ENCODE data around the gene TBCE. TPM values are rescaled to one million over a fixed set of nuclear protein-coding genes. Genes with fewer than 3 reads are reported as not detected.

The TBCE gene
- total and polyA plus RNA-seq, 9 of the 15 experiments (the other 6 are each of a cell fraction or from before 2014, with no cell fraction given) = 52.6 to 92.1 (median 82.1) TPM

- TF ChIP-seq ZNF318 (IDR thresholded peaks at IDR 0.05; ENCODE audit: borderline replicate concordance in 1 of 2, low read depth in 1 of 2) (no peak), NR2F6 (CRISPR knock-in tag; IDR thresholded peaks at IDR 0.05) (no peak), ZNF24 (IDR thresholded peaks at IDR 0.05) (no peak), ELF4 (CRISPR knock-in tag; IDR thresholded peaks at IDR 0.05) (no peak), ATF2 (CRISPR knock-in tag; IDR thresholded peaks at IDR 0.05) (no peak), TSC22D4 (tag; IDR thresholded peaks at IDR 0.05) (no peak), ZBTB2 (IDR thresholded peaks at IDR 0.05) (no peak), MAFK (IDR thresholded peaks at IDR 0.05; ENCODE audit: low read length) (no peak), NONO (IDR thresholded peaks at IDR 0.05; ENCODE audit: low read depth in 2 of 2, low read length in 1 of 2) (peak in 1 of 2 experiments; percentile 35; a peak in 1 of 4 replicates), ETS2 (tag; IDR thresholded peaks at IDR 0.05; ENCODE audit: borderline replicate concordance, poor library complexity, severe bottlenecking) (no peak), NBN (IDR thresholded peaks at IDR 0.05; ENCODE audit: low read depth) (no peak), GTF2B (IDR thresholded peaks at IDR 0.05; ENCODE audit: extremely low read depth, insufficient read length) (no peak), PRMT5 (CRISPR knock-in tag; IDR thresholded peaks at IDR 0.05) (no peak), NFE2L1 (tag; IDR thresholded peaks at IDR 0.05; ENCODE audit: borderline replicate concordance, low read depth) (no peak), KAT7 (CRISPR knock-in tag; IDR thresholded peaks at IDR 0.05; ENCODE audit: borderline replicate concordance) (no peak), GATAD2B (IDR thresholded peaks at IDR 0.05; ENCODE audit: borderline replicate concordance) (0 out of 2 replicates have a peak, but pooled peaks have one; percentile 5)
These were observed 39.5 kb upstream of the TBCE start, which contains the start of gene ARID4B (continued) for GRCh38 chr1:235327559-235328270.
